Measurements from ENCODE around the gene LPO. TPM values are rescaled to one million over a fixed set of nuclear protein-coding genes. Genes with fewer than 3 reads are reported as not detected.

Gene LPO
- total RNA-seq, 1 experiment from 2014 or later = not detected

- DNase-seq (ENCODE audit: low spot score) = no peak
These were observed 39.6 kb downstream of the LPO start for GRCh38 chr17:58277802-58278595.

DNA sequence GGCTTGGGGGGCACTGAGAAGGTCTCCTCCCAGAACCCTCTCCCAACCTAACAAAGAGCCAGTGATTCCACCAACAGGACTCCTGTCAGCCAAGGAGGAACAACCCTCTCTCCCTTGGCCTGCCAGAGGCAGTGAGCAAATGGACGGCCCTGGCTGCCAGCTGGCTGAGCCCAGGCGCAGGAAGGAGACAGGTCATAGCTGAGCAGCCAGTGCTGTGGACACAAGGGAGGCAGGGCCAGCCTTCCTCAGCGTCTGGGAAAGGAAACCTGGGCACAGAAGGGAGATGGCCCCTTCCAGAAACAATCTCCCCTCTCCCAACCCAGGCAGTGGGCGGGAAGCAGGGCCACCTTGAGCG is 40.3 kb downstream of the LPO start:
- no peak for DNase-seq (ENCODE audit: low spot score)

DNA sequence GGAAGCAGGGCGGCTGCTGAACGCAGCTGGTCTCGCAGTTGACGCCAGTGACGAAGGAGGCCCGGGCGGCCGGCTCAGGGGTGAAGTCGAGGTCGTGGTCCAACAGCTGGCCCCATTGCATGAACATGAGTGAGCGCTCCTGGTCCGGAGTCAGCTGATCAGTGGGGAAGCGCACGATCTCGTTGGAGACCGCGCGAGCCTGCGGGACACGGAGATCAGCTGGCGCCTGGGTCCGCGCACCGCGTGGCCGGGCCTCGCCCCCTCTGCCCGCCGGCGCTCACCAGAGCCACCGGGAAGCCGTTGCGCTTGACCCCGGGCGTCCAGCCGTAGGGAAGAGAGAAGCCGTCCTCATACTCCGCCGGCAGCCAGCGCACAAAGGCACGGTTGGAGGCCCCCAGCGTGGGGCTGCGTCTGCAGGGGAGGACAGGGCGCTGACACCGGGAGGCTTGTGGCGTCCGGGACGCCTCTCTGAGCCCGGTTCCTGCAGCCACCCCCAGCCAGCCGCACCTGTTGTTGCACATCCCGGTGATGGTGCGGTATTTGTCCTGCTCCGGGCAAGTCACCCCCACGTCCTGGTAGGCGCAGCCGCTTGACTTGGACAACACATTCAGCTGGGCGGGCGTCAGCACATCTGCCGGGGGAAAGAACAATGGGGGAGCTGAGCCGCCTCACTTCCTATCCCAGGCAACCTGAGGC is 40.8 kb downstream of the LPO start:
- no peak for DNase-seq (ENCODE audit: low spot score)

DNA sequence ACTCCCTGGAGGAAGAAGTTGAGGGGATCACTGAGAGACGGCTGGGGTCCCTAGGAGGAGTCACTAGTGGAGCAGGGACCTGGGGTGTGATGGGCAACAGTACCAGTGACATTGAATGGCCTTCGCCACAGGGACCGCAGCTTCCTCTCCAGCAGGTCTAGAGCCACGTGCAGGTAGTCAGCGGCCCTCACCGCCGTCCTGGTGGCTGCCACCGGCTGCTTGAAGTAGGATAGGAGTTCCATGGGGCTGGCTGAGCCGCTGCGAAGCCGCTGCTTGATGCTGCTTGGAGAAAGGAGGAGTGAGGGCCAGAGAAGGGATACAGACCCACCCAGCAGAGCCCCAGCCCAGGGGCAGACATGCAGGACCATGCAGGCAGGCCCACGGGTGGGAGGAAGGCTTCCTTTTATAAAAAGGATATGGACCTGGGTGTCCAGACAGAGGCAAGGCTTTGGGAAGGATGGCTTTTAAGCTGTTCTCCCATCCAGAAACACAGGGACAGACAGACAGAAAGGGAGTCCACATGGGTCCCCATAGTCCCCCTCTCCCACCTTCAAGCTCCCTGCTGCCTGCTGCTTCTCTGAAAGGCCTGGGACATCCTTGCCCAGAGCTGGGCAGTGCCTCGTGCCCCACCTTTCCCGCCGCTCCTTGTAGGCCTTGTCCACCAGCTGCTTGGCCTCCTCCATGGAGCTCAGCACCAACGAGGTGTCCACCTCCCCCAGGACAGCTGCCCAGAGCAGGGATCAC is 41.5 kb downstream of the LPO start:
- DNase-seq (ENCODE audit: low spot score) = no peak

- DNase-seq (ENCODE audit: low spot score) = no peak
These were observed 42.3 kb downstream of the LPO start, which contains the start of gene MPO for GRCh38 chr17:58280480-58281217. Gene MPO (minus strand): TSS chr17:58280935. CDS start chr17:58280758, 177 bp downstream.

GRCh38 chr17:58281511-58282011 is 43.2 kb downstream of the LPO start:
- no peak for DNase-seq (ENCODE audit: low spot score)

- no peak for DNase-seq (ENCODE audit: low spot score)
These were observed 44.1 kb downstream of the LPO start for GRCh38 chr17:58282442-58282841.

- DNase-seq (ENCODE audit: low spot score) = no peak
These were observed 45.6 kb downstream of the LPO start for GRCh38 chr17:58283674-58284612.

DNA sequence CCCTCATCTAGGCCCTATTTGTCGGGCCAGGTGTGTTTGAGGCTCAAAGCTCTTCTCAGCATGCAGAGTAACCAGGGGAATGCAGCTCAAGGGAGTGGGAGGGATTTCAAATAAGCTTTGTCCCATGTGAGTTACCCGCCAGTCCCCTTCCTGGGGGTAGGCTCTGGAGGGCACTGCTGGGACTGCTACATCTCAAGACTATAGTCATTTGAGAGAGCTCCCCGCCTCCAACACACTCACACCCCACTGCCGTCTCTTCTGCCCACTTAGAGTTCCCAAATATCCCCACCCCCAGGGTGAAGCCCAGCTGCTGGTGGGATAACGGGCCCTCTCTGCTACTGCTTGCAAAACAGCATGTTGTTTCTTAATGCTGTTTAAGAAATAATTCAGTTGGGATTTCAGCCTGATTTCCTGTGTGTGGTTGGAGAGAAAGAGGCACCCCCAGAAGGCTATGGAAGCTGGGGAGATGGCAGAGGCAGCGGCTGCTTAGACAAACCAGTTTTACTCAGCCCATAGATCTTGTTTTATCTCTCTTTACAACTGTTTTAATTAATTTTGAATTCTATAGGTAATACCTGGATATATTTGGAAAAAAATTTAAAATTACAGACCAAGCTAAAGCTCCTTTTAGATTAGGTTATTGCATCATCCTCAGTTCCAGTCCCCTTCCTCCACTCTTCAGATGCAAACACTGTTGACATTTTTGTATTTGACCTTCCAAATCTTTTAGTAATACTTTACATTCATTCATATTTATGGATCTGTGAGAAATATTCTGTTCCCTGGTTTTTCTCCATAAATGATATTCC is 46.4 kb downstream of the LPO start:
- DNase-seq (ENCODE audit: low spot score) = no peak

GRCh38 chr17:58285422-58285810 is 47.0 kb downstream of the LPO start:
- DNase-seq (ENCODE audit: low spot score) = no peak

DNA sequence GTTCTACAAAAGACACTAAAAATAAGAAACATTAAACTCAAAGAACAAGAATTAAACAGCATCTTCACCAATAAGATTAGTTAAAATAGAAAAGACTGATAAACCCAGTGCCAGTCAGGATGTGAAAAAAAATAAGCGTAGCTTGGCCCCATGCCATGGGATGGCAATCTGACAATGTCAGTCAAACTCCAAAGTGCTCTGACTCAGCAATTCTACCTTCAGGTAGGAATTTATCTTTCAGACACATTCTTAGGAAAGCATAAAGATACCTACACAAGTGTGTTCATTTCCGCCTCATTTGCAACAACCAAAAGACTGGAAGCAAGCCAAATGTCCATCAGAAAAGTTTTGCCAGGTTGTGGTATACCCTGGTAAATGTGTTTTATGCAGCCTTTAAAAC is 51.5 kb downstream of the LPO start:
- no peak for DNase-seq (ENCODE audit: low spot score)

DNA sequence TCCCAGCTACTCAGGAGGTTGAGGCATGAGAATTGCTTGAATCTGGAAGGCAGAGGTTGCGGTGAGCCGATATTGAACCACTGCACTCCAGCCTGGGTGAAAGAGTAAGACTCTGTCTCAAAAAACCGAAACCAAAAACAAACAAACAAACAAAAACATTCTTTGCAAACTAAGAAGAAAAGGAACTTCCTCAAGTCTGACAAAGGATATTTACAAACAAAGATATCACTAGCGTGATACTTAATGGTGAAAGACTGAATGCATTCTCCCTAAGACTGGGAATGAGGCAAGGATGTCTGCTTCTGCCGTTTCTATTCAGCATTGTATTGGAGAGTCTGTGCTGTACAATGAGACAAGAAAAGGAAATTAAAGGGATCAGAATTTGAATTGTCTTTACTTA is 52.9 kb downstream of the LPO start:
- no peak for DNase-seq (ENCODE audit: low spot score)

- DNase-seq (ENCODE audit: low spot score) = no peak
These were observed 55.6 kb downstream of the LPO start for GRCh38 chr17:58294034-58294433.

- DNase-seq (ENCODE audit: low spot score) = no peak
These were observed 62.0 kb downstream of the LPO start for GRCh38 chr17:58300336-58300735.

- no peak for DNase-seq (ENCODE audit: low spot score)
These were observed 63.2 kb downstream of the LPO start for GRCh38 chr17:58301504-58302150.

DNA sequence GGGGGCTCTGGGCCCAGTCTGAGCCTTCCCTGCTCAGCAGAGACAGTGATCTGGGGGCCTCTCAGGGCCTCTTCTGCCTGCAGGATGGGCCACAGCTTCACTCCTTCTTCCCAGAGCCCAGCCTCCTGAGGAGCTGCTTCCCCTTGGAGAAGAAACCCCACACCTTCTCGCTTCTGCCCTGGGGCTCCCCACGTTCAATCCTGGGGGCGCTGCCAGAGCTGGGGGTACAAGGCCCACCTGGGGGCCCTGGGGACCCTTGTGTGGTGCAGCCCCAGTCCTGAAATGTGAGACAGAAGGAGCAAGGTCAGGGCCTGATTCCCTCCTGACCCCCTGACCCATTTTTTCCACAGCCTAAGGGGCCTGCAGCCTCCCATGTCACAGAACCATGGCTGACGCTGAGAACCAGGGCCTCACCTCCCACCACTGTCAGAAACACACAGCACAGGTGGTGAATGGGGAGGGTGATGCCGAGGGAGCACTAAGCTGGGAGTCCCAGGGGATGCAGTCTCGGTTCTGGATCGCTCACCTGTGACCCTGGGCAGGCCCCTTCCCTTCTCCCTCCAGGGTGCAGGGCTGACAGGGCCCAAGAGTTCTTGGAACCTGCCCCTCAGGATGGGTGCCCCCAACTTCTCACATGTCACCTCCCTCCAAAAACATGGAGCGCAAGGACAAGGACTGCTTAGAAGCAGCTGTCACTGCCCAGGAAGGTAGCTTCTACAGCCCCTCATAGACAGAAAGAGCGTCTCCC is 64.0 kb downstream of the LPO start:
- no peak for DNase-seq (ENCODE audit: low spot score)

- no peak for DNase-seq (ENCODE audit: low spot score)
These were observed 64.7 kb downstream of the LPO start for GRCh38 chr17:58302919-58303585.

All from A172 (cell line).